ENCODE measurements around the gene CTSC.

GRCh38 chr11:88281317-88281712 lies 56.2 kb downstream of the CTSC start:
- TF ChIP-seq POLR2A (IDR thresholded peaks at IDR 0.05) = no peak
- TF ChIP-seq, protein P1, sequence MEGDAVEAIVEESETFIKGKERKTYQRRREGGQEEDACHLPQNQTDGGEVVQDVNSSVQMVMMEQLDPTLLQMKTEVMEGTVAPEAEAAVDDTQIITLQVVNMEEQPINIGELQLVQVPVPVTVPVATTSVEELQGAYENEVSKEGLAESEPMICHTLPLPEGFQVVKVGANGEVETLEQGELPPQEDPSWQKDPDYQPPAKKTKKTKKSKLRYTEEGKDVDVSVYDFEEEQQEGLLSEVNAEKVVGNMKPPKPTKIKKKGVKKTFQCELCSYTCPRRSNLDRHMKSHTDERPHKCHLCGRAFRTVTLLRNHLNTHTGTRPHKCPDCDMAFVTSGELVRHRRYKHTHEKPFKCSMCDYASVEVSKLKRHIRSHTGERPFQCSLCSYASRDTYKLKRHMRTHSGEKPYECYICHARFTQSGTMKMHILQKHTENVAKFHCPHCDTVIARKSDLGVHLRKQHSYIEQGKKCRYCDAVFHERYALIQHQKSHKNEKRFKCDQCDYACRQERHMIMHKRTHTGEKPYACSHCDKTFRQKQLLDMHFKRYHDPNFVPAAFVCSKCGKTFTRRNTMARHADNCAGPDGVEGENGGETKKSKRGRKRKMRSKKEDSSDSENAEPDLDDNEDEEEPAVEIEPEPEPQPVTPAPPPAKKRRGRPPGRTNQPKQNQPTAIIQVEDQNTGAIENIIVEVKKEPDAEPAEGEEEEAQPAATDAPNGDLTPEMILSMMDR (IDR thresholded peaks at IDR 0.05 in 4 of 5, conservative IDR thresholded peaks at IDR 0.05 in 1 of 5) = no peak
